HepG2 (cell line): ENCODE measurements around the gene SYNJ2. TPM values are rescaled to one million over a fixed set of nuclear protein-coding genes. Genes with fewer than 3 reads are reported as not detected.
A peak's percentile ranks its signal among the peaks of the same experiment; 100 is the strongest.

ENCODE experiments used
- ATAC-seq: fragments of 200-7000 bp; cut with Tn5 transposase; 3 replicates; pipeline ENCODE4 v1.9.1; 2020; ENCODE audit warnings: mild to moderate bottlenecking, moderate library complexity
- BruUV-seq: library from RNA; stranded (reverse); fragments of 400-500 nt; replicated peaks from 2 replicates; lab custom pipeline; 2021; lab: Mats Ljungman, UMichigan
- CTCF ChIA-PET: fragments of 300-600 bp; formaldehyde crosslinking; extraction: SDS; loops from one replicate; lab custom pipeline; 2021; ENCODE audit warnings: low total read pairs, inconsistent platforms, low intra/inter-chr PET ratio; lab: Yijun Ruan, JAX
- POLR2A ChIA-PET: fragments of 350-600 bp; sonication (Branson Sonifier 250); formaldehyde crosslinking; loops from one replicate; lab custom pipeline; 2020; ENCODE audit warnings: antibody characterized with exemption, inconsistent platforms; lab: Yijun Ruan, JAX
- DNase-seq: peaks from one replicate; pipeline ENCODE4 v3.0.0-alpha.2; 2015; ENCODE audit warnings: low spot score
- FAIRE-seq: peaks from 3 replicates; lab custom pipeline; 2011; peaks lifted over from hg19 to GRCh38; lab: Jason Lieb, UNC
- H2AFZ ChIP-seq: one replicate; pipeline ENCODE4 v1.6.1; 2011; ENCODE audit warnings: low read length, inconsistent platforms
- H3K27ac ChIP-seq: fragments of 300-600 bp; 3 replicates; pipeline ENCODE4 v1.8.0; 2011; ENCODE audit warnings: mixed run types, mild to moderate bottlenecking, mixed read lengths, low read length, inconsistent platforms; ENCODE audit not compliant: insufficient read depth; ENCODE audit errors: extremely low read length
- H3K27me3 ChIP-seq, 2 experiments: fragments of 200-600 bp in 1 of 2; 2 replicates in 1 of 2; 3 replicates in 1 of 2; pipeline versions ENCODE4 v1.6.0 to v1.8.0; 2011; ENCODE audit warnings: low read length in 2 of 2, mild to moderate bottlenecking in 2 of 2, moderate library complexity in 2 of 2, inconsistent platforms in 1 of 2; ENCODE audit not compliant: insufficient read depth in 2 of 2, control insufficient read depth in 1 of 2
- H3K36me3 ChIP-seq, 2 experiments: fragments of 200-600 bp in 1 of 2; replicated peaks in 1 of 2; 2 replicates in 1 of 2; 3 replicates in 1 of 2; pipeline versions ENCODE4 v1.5.1 to v1.8.0; 2011; ENCODE audit warnings: low read length in 2 of 2, inconsistent platforms in 1 of 2; ENCODE audit not compliant: insufficient read depth in 2 of 2, control insufficient read depth in 1 of 2
- H3K4me1 ChIP-seq: 2 replicates; pipeline ENCODE4 v1.5.1; 2012; ENCODE audit warnings: low read length, inconsistent platforms; ENCODE audit not compliant: insufficient read depth
- H3K4me2 ChIP-seq: 2 replicates; pipeline ENCODE4 v1.6.0; 2011; ENCODE audit warnings: low read depth, low read length, inconsistent platforms
- H3K4me3 ChIP-seq, 3 experiments: fragments of 200-600 bp in 1 of 3; sonication (generic), shearing (Covaris generic) in 1 of 3; replicated peaks in 1 of 3; 2 replicates each; pipeline ENCODE4 v1.5.1; 2011 to 2016; ENCODE audit warnings: low read length in 3 of 3, inconsistent platforms in 2 of 3, low read depth in 2 of 3, mild to moderate bottlenecking in 2 of 3, control low read depth in 1 of 3, mixed read lengths in 1 of 3; ENCODE audit not compliant: insufficient read depth in 1 of 3
- H3K79me2 ChIP-seq: one replicate; pipeline ENCODE4 v1.6.1; 2011; ENCODE audit warnings: low read length, inconsistent platforms; ENCODE audit not compliant: insufficient read depth
- H3K9ac ChIP-seq: 2 replicates; pipeline ENCODE4 v1.6.0; 2011; ENCODE audit warnings: mild to moderate bottlenecking, low read depth, low read length, inconsistent platforms; ENCODE audit not compliant: insufficient read depth
- H3K9me3 ChIP-seq: 2 replicates; pipeline ENCODE4 v1.5.1; 2012; ENCODE audit warnings: mild to moderate bottlenecking, low read length
- H4K20me1 ChIP-seq: 2 replicates; pipeline ENCODE4 v1.6.0; 2011; ENCODE audit warnings: inconsistent platforms, mild to moderate bottlenecking, low read length, moderate library complexity; ENCODE audit not compliant: insufficient read depth
- AGO2 ChIP-seq: fragments of 200-400 bp; formaldehyde crosslinking; optimal IDR thresholded peaks from 2 replicates; pipeline ENCODE3; 2017; ENCODE audit warnings: mild to moderate bottlenecking, low read depth, low read length, moderate library complexity
- CHCHD3 ChIP-seq: sonication (generic); formaldehyde crosslinking; IDR thresholded peaks from 2 replicates; pipeline ENCODE4 v1.8.0; 2022; ENCODE audit warnings: mild to moderate bottlenecking, missing genetic modification reagents, moderate library complexity
- CSRNP2 ChIP-seq: sonication (generic); formaldehyde crosslinking; conservative IDR thresholded peaks from 2 replicates; pipeline ENCODE4 v1.8.0; 2022; ENCODE audit warnings: low read depth, missing genetic modification reagents
- E2F2 ChIP-seq: sonication (generic); formaldehyde crosslinking; IDR thresholded peaks from 2 replicates; pipeline ENCODE4 v1.4.0; 2020; ENCODE audit warnings: missing genetic modification reagents, borderline replicate concordance
- EHMT2 ChIP-seq: fragments of 200-600 bp; sonication (generic); IDR thresholded peaks from 2 replicates; pipeline ENCODE4 v1.7.0; 2017; ENCODE audit warnings: antibody characterized with exemption, low read depth, low read length, borderline replicate concordance
- FLYWCH1 ChIP-seq: sonication (generic); formaldehyde crosslinking; IDR thresholded peaks from 2 replicates; pipeline ENCODE4 v1.8.1; 2023; ENCODE audit warnings: mild to moderate bottlenecking, missing genetic modification reagents
- HBP1 ChIP-seq: IDR thresholded peaks from 2 replicates; pipeline ENCODE4 v1.6.1; 2016; ENCODE audit warnings: low read depth, control low read depth
- KDM3A ChIP-seq: IDR thresholded peaks from 2 replicates; pipeline ENCODE4 v1.6.1; 2018; ENCODE audit warnings: low read depth, missing compliant biosample characterization
- MBD4 ChIP-seq: IDR thresholded peaks from 2 replicates; pipeline ENCODE4 v1.6.1; 2012; ENCODE audit warnings: low read length, inconsistent platforms, borderline replicate concordance
- REXO4 ChIP-seq: sonication (generic); formaldehyde crosslinking; IDR thresholded peaks from 2 replicates; pipeline ENCODE4 v1.8.0; 2022; ENCODE audit warnings: missing genetic modification reagents, mild to moderate bottlenecking, borderline replicate concordance
- SIX1 ChIP-seq: sonication (generic); formaldehyde crosslinking; IDR thresholded peaks from 2 replicates; pipeline ENCODE4 v1.4.0; 2020; ENCODE audit warnings: missing genetic modification reagents, borderline replicate concordance
- SP5 ChIP-seq: IDR thresholded peaks from 2 replicates; pipeline ENCODE4 v1.6.1; 2016; ENCODE audit warnings: low read depth, borderline replicate concordance
- STAT5B ChIP-seq: sonication (generic); formaldehyde crosslinking; IDR thresholded peaks from 2 replicates; pipeline ENCODE4 v1.4.0; 2020; ENCODE audit warnings: missing genetic modification reagents
- TOE1 ChIP-seq: sonication (generic); formaldehyde crosslinking; IDR thresholded peaks from 2 replicates; pipeline ENCODE4 v1.4.0; 2020; ENCODE audit warnings: mild to moderate bottlenecking, missing genetic modification reagents
- ZFX ChIP-seq: sonication (generic); formaldehyde crosslinking; IDR thresholded peaks from 2 replicates; pipeline ENCODE4 v1.4.0; 2020; ENCODE audit warnings: mild to moderate bottlenecking, low read depth, missing genetic modification reagents, moderate library complexity
- ZNF20 ChIP-seq: sonication (generic); formaldehyde crosslinking; IDR thresholded peaks from 2 replicates; pipeline ENCODE4 v1.4.0; 2020; ENCODE audit warnings: mild to moderate bottlenecking, moderate library complexity, missing genetic modification reagents
- ZNF414 ChIP-seq: sonication (generic); formaldehyde crosslinking; IDR thresholded peaks from 2 replicates; pipeline ENCODE4 v1.5.0; 2020; ENCODE audit warnings: missing genetic modification reagents
- ZNF644 ChIP-seq: IDR thresholded peaks from 2 replicates; pipeline ENCODE4 v1.6.1; 2016; ENCODE audit warnings: low read depth
- WGBS: methylation state at CpG from one replicate; pipeline ENCODE4 v1.1.6; 2017; ENCODE audit warnings: low lambda C conversion rate; 5-methylcytosine and 5-hydroxymethylcytosine counted together
- in situ Hi-C: cut with HindIII; loops from 2 replicates; pipeline ENCODE4 v1.10.0; 2017; ENCODE audit warnings: low pct_unique_long_range_greater_than_20kb; ENCODE audit not compliant: extremely low pct_ligation_motif_present
- intact Hi-C: fragments of 100-400 bp; cut with micrococcal nuclease; formaldehyde crosslinking; loops from one replicate; pipeline ENCODE4 v1.10.0; 2022; ENCODE audit not compliant: unreplicated experiment
- polyA plus RNA-seq, 8 experiments: library from polyadenylated mRNA; depleted of rRNA in 3 of 8; stranded (reverse) in 7 of 8; unstranded in 1 of 8; fragments of >200 nt; fragmentation: Illumina TruSeq in 4 of 8; extraction: Trizol in 4 of 8; gene quantifications; 2 replicates each; pipeline versions ENCODE4 v1.2.1 to v1.2.3, GENCODE V29; 2011 to 2016; ENCODE audit warnings: low read depth in 4 of 8, missing spikeins in 1 of 8, mixed read lengths in 1 of 8; ENCODE audit not compliant: insufficient read depth in 1 of 8
- total RNA-seq, 5 experiments: library from RNA; depleted of rRNA; stranded (reverse); fragments of >200 nt; fragmentation: Illumina TruSeq; extraction: Trizol; gene quantifications; 2 replicates each; pipeline ENCODE4 v1.2.3, GENCODE V29; 2016; ENCODE audit warnings: low read depth in 1 of 5
- TF ChIP-seq, protein P1 (sequence below): sonication (generic); formaldehyde crosslinking; IDR thresholded peaks from 2 replicates; pipeline ENCODE4 v1.4.0; 2020; ENCODE audit warnings: missing genetic modification reagents

SYNJ2 gene
- total and polyA plus RNA-seq, 2 of the 13 experiments (the other 11 are each of a cell fraction or from before 2014, with no cell fraction given): 39.1 to 57.6 TPM

DNA sequence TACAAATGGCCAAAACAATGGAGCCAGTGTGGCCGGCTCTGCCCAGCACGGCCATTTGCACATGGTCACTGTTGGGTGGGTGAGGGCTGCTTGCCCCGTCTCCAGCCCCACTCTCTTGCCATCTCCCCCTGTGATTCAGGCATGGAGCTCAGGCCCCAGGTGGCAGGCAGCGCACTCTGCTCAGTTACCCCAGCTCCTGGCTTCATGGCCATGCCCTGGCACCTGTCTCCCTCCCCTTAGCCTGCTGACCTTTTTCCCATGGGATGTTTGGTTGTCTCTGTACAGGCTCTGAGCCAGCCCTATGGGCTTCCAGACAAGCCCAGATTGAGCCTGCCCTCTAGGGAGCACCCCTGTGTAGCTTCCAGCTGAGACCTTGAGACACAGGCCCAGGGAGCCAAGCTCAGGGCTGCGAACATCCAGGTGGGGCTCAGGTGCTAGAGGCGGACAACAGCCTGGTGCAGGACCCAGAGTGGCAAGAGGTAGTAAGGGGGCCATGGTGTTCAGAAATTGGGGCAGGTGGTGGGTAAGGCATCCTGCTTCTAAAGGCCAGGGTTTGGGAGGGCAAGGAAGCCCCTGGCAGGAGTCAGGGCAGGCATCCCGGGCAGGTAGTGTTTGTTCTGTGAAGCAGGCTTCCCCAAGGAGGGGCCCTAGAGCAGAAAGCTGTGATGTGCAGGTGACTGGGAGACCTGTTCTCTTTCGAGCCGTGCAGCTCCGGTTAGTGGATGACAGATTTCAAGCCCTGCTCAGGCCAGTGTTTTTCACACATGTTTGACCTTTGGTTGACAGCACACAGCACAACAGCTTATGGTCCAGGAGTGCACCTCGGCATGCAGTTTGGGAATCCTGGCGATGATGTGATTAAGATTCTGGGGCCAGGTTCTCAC lies 17.7 kb downstream of the SYNJ2 start:
- ChIA-PET CTCF (no interaction called here), POLR2A (interaction anchor here (0.9 to 3.5 kb wide), 7 partner anchors 9 to 45 kb away, joined by 3 to 23 read pairs (median 9); no protein-coding TSS in a partner anchor)
- Histone ChIP-seq H3K27me3 (no peaks in the 10 kb centered on the region), H3K36me3 (peaks cover 32 to 65% of the 10 kb centered on the region in 2 experiments), H3K4me3 (no peak overlapping the region), H3K4me1 (peaks cover 97% of the 10 kb centered on the region), H3K79me2 (peaks cover 97% of the 10 kb centered on the region), H2AFZ (no peak overlapping the region), H3K4me2 (peak overlapping the region; percentile 5; the same call in 1 of the 2 replicates), H3K27ac (peak overlapping the region; percentile 41), H4K20me1 (peaks cover 77% of the 10 kb centered on the region), H3K9ac (peak overlapping the region; percentile 12; the same call in 1 of the 2 replicates), H3K9me3 (no peaks in the 10 kb centered on the region)
- in situ Hi-C loops (no loop called here), intact Hi-C loops (no loop called here)
- FAIRE-seq: no peak
- peak; percentile 69 for ATAC-seq
- DNase-seq: no peak
- TSS peak; percentile 20 for BruUV-seq
- WGBS: 75% methylated on average over 12 of the region's 12 CpGs
- TF ChIP-seq ZNF20 (no peak), ZNF414 (0 out of 2 replicates have a peak, but pooled peaks have one; percentile 72), CHCHD3 (no peak), ZFX (CRISPR knock-in tag) (peak; percentile 32; the same call in 1 of the 2 replicates), HBP1 (no peak), CSRNP2 (CRISPR knock-in tag) (no peak), MBD4 (no peak), STAT5B (no peak), KDM3A (CRISPR knock-in tag) (no peak), FLYWCH1 (CRISPR knock-in tag) (no peak), AGO2 (peak; percentile 74), TOE1 (CRISPR knock-in tag) (no peak), E2F2 (CRISPR knock-in tag) (no peak), SP5 (CRISPR knock-in tag) (no peak), REXO4 (CRISPR knock-in tag) (no peak), EHMT2 (no peak), ZNF644 (CRISPR knock-in tag) (no peak), SIX1 (CRISPR knock-in tag) (no peak)
- TF ChIP-seq, protein P1, sequence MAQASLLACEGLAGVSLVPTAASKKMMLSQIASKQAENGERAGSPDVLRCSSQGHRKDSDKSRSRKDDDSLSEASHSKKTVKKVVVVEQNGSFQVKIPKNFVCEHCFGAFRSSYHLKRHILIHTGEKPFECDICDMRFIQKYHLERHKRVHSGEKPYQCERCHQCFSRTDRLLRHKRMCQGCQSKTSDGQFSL (CRISPR knock-in tag): no peak
